Activated CD8-positive, alpha-beta memory T cell treated with anti-CD3 and anti-CD28 coated beads, Interleukin-2, amount 50 U/mL, for 24 hours (primary cell): ENCODE results near the gene EPHX1.
"Not testable (repeated sequence)": the region's sequence is repeated elsewhere in the genome, so short reads cannot be mapped to it uniquely, and the experiment has no call there.

Experiments
- DNase-seq: peaks from one replicate; pipeline ENCODE4 v3.0.0-alpha.2; 2020; ENCODE audit errors: extremely low read depth

The EPHX1 gene

GRCh38 chr1:225777583-225778336, 32.2 kb upstream of the EPHX1 start, which contains the start of gene SRP9:
Gene SRP9 (plus strand): TSS chr1:225777826. CDS start chr1:225777941, 115 bp downstream.
- DNase-seq: peak; percentile 98

DNA sequence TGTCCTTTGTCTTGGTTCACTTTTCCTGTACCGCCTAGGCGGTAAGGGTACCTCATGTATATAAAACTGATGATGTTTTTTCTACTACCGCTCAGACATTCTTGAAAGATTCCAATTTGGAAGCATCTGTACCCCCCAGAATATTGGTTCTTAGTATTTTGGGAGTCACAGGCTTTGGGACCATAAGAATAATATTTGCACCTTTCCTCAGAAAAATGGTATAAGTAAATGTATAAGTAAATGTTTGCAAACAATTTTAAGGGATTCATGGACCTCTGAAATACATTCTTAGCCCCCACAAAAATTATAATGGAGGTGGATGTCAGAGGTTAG, 31.6 kb upstream of the EPHX1 start:
- DNase-seq: no peak

DNA sequence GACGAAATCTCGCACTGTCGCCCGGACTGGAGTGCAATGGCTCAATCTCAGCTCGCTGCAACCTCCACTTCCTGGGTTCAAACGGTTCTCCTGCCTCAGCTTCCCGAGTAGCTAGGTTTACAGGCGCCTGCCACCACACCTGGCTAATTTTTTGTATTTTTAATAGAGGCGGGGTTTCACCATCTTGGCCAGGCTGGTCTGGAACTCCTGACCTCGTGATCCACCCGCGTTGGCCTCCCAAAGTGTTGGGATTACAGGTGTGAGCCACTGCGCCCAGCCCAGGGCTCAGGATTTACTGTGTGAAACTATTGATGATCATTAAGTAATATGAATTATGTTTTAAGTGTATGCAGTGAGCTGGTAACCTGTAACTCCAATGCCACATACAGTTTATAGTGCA, 30.8 kb upstream of the EPHX1 start:
- DNase-seq: not testable (repeated sequence)

DNA sequence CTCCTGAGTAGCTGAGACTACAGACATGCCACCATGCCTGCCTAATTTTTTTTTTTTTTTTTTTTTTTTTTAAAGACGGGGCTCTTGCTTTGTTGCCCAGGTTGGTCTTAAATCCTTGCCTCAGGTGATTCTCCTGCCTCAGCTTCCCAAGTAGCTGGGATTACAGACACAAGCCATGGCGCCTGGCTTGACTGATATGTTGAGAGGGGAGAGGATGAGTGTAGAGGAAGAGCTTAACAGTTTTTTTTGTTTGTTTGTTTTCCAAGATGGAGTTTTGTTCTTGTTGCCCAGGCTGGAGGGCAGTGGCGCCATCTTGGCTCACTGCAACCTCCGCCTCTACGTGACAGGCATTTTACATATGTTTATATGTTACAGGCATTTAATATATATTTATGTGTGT, 29.8 kb upstream of the EPHX1 start:
- DNase-seq: no peak

GRCh38 chr1:225780630-225781029, 29.3 kb upstream of the EPHX1 start:
- no peak for DNase-seq

GRCh38 chr1:225789142-225789541, 20.8 kb upstream of the EPHX1 start:
- DNase-seq: not testable (repeated sequence)

DNA sequence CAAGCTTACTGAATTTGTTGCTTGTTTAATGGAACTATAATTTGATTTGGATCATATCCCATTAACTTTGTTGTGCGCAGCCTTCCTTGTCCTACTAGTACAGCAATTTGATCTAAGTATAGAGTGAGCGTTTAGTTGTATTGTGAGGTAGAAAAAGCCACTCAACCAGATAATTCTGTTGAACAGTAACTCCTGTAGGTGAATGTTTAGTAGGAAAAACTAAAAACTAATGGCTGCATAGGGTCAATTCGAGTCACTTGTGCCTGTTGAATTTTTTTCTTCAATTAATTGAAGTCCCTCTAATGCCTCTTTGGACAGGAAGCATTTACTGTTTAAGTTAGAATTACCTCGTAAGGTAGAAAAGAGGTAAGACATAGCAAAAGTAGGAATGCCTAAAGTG, 15.0 kb upstream of the EPHX1 start:
- no peak for DNase-seq

DNA sequence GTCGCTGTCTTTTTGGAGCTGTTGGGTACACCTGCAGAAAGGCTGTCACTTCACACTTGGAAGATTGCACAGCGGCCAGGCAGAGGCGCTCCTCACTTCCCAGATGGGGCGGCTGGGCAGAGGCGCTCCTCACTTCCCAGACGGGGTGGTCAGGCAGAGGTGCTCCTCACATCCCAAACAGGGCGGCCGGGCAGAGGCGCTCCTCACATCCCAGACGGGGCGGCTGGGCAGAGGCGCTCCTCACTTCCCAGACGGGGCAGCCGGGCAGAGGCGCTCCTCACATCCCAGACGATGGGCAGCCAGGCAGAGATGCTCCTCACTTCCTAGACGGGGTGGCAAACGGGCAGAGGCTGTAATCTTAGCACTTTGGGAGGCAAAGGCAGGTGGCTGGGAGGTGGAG, 13.8 kb upstream of the EPHX1 start:
- not testable (repeated sequence) for DNase-seq

DNA sequence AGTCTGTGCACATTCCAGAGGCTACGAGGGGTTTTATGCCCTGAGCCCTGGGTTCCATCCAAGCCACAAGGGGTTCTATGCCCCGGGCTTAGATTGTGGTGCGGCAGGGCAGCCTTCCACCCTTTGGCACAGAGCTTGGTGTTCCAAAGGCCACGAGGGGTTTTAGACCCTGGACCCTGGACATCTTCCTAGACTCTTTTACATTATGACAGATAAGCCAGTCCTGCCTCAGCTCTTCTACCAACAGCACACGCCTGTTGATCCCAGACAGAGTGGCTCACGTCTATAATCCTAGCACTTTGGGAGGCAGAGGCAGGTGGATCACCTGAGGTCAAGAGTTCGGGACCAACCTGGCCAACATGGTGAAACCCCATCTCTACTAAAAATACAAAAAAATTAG, 8.8 kb upstream of the EPHX1 start:
- DNase-seq: not testable (repeated sequence)

GRCh38 chr1:225806249-225806648, 3.7 kb upstream of the EPHX1 start:
- DNase-seq: no peak

DNA sequence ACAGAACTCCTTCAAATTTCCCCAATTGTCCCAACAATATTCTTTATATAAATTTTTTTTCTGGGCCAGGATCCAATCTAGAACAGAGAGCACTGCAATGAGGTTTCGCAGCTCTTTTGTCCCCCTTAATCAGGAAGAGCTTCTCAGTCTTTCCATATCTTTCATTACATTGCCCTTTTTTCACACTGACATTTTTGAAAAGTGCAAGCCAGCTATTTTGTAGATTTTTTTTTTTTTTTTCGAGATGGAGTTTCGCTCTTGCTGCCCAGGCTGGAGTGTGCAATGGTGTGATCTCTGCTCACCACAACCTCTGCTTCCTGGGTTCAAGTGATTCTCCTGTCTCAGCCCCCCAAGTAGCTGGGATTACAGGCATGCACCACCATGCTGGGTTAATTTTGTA, 3.2 kb upstream of the EPHX1 start:
- not testable (repeated sequence) for DNase-seq

GRCh38 chr1:225808136-225808535, 1.8 kb upstream of the EPHX1 start:
- DNase-seq: no peak

- DNase-seq: not testable (repeated sequence)
Measured at GRCh38 chr1:225810579-225811538, 935 bp downstream of the EPHX1 start.

DNA sequence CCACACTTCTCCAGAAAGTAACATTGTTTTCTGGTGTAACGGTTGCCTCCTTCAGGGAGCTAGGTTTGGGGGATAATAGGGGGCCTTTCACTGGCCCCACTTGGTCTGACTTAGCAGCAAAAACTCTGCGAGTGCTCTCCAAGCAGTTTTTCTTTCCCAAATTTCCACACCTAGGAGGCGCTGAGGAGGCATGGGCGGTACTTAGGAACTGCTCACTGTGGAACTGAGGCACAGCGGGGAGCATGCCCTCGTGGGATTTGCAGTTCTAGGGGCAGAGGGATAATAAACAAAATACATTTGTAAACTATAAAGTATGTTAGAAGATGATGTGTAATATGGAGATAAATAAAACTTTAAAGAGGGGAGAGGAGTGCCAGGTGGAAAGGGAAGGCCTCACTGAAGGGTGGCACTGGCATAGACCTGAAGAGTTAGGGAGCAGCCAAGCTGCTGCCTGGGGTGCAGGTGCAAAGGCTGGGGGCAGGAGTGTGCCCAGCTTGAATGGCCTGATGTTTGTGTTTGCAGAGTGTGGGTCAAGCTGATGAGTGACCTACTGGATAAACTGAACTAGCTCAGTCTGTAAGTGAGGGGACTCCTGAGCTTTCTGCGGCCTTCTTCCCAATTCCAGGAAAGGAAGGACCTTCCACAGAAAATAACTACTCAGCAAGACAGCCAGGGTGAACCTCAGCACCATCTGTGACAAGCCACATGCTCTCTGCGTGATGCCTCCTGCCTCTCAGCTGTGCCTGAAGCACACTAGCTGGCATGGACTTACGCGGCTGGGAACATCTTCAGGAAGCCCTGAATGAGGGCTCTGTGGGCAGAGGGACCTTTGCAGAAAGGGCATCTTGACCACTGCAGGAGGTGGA, 1.9 kb downstream of the EPHX1 start:
- no peak for DNase-seq

- no peak for DNase-seq
Measured at GRCh38 chr1:225812488-225813213, 2.7 kb downstream of the EPHX1 start.

GRCh38 chr1:225813214-225813964, 3.5 kb downstream of the EPHX1 start:
- DNase-seq: no peak

- no peak for DNase-seq
Measured at GRCh38 chr1:225814381-225814780, 4.5 kb downstream of the EPHX1 start.

DNA sequence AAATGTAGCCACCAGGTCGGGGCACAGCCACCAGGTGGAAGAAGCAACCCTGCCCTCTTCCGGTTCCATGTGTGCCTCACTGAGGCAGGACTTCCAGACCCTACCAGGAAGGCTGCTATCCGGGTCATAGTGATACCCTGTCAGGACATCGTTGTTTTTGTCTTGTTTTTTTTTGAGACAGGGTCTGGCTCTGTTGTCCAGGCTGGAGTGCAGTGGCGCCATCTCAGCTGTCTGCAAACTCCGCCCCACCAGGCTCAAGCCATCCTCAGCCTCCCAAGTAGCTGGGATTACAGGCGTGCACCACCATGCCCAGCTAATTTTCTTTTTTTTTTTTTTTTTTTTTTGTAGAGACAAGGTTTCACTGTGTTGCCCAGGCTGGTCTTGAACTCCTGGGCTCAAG, 5.2 kb downstream of the EPHX1 start:
- DNase-seq: not testable (repeated sequence)

DNA sequence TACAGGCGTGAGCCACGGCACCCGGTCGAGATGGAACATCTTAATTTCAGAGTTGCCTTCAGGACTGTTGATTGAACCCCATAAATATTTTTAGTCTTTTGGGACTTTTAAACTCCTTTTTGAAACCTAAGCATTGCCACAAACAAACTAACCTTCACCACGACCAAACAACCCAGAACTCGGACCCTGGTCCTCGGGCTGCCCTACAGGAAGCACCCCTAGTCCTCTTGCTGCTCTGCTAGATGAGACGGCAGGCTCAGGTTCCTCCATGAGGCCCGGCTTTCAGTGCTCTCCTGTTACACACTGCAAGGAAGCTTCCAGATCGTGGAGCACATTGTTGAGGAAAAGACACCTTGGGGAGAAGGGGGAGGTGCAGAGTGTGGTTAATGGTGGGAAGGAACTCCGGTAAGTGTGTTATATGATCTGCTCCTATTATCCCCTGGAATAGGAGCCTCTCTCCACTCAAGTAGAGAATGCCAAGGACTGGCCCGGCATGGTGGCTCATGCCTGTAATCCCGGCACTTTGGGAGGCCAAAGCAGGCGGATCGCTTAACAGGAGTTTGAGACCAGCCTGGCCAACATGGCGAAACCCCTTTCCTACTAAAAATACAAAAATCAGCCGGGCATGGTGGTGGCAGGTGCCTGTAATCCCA, 5.7 kb downstream of the EPHX1 start:
- DNase-seq: no peak
